ENCODE measurements around the gene HAPLN3.

GRCh38 chr15:88849376-88850072 is 45.8 kb downstream of the HAPLN3 start:
- TF ChIP-seq EZH2 (optimal IDR thresholded peaks at IDR 0.05; ENCODE audit: low read depth, low read length) (no peak), CTCF (IDR thresholded peaks at IDR 0.05; ENCODE audit: low read length) (no peak), EZH2phosphoT487 (IDR thresholded peaks at IDR 0.05; ENCODE audit: low read length) (no peak)

Measured in MM.1S (cell line).